GM21367 (cell line): ENCODE results near the gene MGME1.

Experiments
- ATAC-seq: cut with Tn5 transposase; IDR thresholded peaks from one replicate; pipeline ENCODE4 v1.9.1; 2021; ENCODE audit not compliant: unreplicated experiment

Gene MGME1

DNA sequence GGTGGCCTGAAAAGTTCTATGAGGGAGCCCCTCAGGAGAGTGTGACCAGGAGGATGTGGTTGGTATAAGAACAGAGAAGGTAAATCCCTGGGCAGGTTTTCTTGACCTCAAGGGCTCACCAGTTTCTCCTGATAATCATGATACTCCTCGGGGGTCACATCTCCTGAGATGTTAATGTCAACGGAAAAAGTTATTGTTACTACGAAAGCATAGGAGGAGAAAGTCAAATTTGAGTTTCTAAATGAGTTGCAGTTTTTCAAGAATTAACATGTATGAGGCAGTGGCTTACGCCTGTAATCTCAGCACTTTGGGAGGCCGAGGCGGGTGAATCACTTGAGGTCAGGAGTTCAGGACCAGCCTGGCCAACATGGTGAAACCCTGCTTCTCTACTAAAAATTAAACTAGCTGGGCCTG is 23.4 kb downstream of the MGME1 start:
- no peak for ATAC-seq

DNA sequence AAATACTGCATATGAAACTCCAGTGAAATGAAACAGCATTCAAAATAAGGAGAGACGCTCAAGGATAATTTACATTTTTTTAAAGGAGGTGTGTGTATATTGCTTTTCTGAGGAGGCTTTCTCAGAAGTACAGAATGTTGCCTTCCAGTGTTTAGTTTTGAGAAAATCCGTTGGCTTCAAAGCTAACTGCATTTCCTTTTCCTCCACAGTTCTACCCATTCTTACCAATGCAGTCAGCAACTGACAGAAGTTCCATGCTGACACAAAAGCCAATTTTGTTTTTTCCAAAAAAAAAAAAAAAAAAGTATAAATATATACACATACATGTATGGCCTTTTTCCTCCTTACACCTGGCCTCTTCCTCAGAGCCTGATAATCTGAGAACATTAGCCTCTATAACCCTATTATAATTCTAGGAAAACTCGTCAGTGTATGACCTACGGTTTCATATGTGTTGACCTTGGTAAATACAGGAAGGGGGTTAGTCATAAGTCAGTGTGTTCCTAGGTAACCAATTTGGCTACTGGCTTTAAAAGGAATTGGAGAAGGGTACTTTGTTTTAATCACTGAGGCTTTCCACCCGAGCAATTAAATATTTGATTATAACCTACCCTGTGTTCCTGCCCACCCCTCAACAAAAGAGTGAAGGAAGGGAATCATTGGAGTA is 24.2 kb downstream of the MGME1 start:
- no peak for ATAC-seq

DNA sequence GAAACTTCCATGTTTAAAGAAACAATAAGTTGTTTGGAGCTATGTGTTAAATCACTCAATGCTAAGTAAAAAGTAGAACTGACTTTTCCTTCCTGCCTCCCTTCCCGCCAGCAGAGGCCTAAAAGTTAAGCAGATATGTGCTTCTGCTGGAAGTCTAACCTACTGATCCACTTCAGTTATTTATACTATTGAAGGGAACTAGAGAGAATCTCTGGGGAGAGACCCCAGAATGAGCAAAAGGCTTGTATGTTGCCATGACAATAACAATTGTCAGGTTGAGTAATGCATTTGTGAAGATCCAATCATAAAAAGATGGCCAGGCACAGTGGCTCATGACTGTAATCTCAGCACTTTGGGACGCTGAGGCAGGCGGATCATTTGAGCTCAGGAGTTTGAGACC is 24.7 kb downstream of the MGME1 start:
- no peak for ATAC-seq

DNA sequence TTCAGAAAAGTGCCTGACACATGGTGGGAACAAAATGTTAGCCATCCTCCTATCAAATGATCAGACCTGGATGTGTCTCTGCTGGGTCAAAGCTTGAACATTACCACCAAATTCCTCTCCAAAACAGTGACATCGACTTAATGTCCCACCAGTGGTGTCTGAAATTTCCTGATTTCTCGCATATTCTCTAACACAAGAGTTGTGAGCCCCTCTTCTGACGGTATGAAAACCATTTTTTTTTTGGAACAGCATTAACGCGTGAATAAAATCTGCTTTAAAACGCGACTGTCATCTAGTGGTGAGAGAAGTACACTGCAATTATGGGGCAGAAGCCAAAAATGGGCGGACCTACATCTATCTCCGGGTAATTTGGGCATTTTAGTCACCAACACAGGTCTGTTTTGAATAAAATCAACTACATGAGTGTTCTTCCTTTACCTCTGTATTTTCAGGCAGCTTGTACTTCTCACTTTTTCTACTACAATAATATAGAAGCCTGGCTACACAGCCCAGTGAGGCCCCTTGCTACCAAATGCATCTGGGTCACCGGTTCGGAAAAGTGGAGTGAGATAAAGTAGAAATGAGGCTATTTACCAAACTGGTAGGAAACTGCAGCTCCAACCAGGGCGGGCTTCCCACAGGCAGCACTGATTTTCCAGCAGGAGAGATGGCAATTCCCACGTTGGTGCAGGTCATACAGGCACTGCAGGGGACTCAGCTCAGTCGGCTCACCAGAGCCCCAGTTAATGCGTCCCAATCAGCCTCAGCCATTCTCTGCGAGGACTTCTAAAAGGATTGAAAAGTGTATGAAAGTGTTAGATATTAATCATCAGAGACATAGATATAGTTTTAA is 27.4 kb downstream of the MGME1 start:
- ATAC-seq = no peak

DNA sequence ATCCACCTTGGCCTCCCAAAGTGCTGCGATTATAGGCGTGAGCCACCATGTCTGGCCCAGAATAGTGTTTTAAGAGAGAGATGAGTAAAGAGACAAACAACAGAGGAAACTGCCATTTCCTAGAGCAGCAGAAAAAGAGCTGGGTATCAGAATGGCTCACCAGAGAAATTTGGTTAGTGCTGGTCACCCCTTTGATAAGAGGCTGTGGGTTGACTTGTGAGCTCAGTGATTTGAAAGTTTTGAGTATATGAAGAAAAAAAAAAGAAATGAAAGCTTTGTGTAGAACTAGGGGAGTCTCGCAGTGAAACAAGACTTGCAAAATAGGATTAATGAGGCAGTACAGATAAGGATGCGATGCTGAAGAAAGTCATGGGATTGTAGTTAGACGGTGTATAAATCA is 29.6 kb downstream of the MGME1 start:
- no peak for ATAC-seq

DNA sequence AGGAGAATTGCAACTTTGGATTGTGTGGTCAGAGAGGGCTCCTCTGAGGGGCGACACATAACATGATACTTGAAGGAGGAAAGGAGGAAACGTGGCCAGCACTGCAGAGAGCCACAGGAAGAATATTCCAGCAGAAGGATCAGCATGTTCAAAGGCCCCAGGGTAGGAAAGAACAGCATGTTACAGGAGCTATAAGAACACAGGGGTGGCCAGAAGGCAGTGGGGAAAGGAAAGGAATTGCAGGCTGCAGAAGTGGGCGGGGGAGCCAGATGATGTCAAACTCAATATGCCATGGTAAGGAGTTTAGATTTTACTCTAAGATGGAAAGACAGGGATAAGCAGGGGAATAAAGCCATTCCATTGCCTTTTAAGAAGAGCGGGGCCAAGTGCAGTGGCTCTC is 30.7 kb downstream of the MGME1 start:
- ATAC-seq = no peak

DNA sequence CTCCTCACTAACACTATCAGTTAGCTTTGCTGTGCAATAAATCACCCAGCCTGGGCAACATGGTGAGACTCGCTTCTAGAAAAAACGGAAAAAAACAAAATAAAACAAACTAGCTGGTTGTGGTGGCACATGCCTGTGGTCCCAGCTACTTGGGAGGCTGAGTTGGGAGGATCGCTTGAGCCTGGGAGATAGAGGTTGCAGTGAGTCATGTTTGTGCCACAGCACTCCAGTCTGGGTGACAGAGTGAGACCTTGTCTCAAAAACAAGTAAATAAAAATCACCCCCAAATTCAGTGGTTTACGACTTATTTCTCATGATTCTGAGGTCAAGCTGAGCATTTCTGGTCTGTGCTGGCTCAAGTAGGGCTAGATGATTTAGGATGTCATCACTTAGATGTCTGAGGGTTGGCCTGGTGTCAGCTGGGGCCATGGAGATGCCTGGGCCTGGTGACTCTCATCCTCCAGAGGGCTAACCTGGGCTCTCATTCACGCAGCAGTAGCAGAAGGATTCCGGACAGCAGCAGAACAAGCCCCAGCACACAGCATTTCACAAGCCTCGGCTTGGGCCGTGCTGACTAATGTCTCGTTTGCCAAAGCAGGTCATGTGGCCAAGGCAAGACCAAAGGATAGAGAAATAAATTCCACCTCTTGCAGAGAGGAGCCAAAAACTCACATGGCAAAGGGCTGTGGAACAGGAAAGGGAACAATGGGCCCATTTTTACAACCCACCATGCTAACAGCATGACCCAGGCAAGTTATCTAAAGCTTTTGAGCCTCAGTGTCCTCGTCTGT is 32.5 kb downstream of the MGME1 start:
- no peak for ATAC-seq

DNA sequence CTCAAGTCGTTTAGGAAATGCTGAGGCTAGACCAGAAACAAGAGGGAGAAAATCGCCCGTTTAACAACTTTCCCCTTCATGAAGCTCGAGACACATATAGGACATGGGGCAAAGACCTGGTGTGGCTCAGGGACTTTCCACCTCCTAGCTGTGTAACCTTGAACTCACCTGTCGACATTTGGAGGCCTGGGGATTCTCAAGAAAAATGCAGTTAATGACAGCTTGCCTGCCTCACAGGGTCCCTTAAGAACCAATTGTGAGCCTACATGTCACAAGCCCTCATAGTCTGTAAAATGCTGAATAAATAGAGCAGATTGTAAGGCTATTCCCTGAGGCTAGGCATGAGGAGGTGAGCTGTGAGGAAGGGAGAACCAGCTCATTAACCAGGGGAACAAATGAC is 35.1 kb downstream of the MGME1 start:
- no peak for ATAC-seq

DNA sequence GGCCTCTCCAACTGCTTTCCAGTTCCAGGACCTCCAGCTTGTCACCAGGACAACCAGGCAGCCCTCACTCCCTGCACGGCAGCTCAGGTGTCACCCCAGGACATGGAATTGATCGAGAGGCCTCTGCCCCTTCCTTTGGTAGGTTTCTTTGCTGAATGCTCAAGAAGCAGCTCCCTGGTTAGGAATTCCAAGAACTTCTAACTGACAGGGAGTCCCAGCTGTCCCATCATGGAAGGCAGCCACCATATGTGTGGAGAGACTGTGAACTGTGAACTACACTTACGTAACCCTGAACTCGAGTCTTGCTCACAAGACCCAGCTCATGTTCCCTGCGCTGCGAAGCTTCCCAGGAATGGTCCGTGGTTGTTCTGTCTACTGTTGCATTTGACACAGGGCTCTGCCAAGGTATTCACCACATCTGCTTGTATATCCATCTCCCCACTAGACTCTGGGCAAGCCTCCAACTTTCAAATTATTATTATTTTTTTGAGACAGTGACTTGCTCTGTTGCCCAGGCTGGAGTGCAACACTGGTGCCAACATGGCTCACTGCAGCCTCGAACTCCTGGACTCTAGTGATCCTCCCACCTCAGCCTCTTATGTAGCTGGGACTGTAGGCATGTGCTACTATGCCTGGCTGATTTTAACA is 35.7 kb downstream of the MGME1 start:
- no peak for ATAC-seq

DNA sequence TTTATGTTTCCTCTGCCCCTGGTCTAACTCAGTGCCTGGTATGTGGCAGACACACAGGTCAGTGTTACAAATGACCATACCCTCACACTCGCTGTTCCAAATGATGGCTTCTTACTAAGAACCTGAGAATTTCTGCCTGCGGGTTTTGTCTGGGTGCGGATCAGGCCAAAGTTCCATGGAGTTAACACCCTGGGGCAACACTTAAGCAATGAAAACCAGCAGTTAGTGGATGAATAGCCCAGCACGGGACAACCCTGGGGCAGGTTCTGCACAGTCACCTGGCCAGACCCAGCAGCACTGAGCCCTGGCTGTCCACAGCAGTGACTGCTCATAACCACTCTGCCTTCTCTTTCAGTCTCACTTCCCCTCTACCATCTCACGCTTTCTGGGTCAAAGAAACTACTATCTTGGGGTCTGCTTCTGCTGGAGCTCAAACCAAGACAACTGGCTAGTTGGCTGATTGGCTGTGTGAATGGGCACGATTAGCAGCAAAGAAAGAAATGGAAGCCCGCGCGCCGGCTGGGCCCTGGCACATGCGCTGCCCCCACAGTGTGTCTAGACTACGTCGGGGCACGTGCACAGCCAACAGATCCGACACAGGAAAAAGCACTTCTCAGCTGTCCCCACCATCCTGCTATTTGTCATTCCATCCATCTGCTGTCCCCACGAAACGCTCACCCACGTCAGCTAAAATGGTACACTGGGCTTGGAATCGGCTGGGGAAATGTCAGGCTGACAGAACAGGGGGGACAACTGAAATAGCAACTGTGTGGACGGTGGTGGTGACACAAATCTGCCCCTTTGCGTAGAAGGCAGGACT is 36.6 kb downstream of the MGME1 start:
- ATAC-seq = peak; percentile 89

DNA sequence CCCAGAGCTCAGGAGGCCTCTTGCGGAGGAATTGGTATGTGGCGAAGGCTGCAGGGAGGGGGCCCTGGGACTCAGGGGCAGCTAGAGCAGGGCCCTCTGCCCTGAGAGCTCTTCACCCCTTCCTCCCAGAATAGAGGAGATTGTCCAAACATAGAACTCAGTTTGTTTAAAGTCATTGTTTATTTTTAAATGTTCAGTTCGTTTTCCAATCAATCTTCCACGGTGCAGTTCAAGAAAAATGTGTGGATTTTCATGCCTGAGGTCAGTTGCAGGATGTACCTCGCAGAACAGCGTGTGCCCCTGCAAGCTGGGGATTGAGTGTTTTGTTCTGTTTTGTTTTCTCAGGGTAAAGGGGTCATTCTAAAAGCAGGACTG is 37.2 kb downstream of the MGME1 start:
- ATAC-seq = no peak

DNA sequence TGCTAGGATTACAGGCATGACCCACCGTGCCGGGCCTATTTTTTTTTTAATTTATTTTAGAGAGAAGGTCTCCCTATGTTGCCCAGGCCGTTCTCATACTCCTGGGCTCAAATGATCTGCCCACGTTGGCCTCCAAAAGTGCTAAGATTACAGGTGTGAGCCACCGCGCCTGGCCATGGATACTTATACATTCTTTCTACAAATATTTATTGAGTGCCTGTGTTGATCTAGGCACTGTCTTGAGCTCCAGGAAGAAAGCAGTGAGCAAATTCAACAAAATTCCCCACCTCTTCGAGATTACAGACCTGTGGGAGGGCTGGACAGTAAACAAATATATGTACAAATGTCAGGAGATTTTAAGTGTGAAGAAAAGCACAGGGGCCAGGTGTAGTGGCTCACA is 37.9 kb downstream of the MGME1 start:
- no peak for ATAC-seq

DNA sequence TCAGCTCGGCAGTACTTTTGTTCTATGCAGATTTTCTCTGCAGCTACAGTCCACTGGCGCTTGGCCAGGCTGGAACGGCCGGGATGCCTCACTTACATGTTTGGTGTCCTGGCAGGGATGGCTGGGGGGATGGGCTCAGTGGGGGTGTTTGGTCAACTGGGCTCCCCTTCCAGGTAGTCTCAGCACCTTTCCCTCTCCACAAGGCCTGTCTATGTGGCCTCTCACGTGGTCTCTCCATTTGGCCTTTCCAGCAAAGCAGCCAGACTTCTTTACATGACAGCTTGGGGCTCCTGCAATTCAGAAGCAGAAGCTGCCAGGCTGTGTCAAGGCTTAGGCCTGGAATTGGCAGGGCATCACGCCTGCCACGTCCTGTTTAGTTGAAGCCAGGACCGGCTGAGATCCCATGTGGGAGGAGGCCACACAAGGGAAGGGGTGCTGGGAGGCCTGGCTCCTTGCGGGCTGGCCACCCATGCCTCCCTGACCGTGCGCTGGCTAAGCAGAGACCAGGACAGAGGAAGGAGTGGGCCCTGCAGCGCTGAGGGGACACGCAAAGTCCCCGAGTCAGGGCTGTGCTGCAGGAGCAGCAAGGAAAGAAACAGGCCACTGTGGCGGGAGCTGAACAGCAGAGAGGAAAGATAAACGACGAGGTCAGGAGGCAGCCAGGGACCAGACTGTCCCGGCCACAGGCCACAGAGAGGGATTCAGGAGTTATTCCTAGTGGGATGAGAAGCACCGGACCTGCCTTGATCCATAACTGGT is 38.9 kb downstream of the MGME1 start:
- no peak for ATAC-seq

DNA sequence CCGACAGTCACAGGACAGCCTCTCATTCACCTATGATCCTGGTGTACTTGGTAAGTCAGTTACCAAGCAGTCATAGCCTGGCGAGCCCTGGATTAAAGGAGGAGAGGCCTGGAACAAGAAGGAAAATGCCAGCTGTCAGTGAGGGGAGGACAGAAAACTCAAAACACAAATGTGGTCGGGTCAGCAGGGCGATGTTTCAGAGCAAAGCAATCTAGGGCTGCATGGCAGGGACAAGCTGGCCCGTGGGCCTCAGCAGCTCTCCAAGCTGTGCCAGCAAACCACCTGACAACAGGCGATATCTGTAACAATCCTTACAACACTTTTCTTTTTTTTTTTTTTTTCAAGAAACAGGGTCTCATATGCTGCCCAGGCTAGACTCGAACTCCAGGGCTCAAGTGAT is 40.3 kb downstream of the MGME1 start:
- ATAC-seq = no peak

DNA sequence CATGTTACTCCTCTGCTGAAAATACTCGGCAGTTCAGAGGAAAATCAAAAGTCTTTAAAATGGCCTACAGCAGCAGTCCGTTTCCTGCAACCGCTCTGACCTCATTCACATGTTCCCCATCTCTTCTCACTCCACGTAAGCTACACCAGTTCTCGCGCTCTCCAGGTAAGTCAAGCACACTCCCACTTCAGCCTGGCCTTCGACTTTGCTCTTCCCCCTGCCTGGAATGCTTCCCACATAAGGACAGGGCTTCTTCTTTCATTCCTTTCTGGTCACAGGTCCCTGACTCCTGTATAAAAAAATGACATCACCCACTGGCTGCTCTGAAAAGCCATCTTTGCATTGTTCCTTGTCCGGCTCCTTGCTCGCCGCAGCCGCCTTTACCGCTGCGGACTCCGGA is 42.7 kb downstream of the MGME1 start:
- ATAC-seq = no peak

DNA sequence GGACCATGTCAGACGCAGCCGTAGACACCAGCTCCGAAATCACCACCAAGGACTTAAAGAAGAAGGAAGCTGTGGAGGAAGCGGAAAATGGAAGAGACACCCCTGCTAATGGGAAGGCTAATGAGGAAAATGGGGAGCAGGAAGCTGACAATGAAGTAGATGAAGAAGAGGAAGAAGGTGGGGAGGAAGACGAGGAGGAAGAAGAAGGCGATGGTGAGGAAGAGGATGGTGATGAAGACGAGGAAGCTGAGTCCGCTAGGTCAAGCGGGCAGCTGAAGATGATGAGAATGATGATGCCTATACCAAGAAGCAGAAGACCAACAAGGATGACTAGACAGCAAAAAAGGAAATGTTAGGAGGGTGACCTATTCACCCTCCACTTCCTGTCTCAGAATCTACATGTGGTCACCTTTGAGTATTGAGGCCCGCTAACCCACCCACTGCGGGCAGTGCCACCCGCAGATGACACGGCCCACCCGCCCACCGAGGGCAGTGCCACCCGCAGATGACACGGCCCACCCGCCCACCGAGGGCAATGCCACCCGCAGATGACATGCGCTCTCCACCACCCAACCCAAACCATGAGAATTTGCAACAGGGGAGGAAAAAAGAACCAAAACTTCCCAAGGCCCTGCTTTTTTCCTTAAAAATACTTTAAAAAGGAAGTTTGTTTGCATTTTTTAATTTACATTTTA is 43.3 kb downstream of the MGME1 start:
- ATAC-seq = no peak

DNA sequence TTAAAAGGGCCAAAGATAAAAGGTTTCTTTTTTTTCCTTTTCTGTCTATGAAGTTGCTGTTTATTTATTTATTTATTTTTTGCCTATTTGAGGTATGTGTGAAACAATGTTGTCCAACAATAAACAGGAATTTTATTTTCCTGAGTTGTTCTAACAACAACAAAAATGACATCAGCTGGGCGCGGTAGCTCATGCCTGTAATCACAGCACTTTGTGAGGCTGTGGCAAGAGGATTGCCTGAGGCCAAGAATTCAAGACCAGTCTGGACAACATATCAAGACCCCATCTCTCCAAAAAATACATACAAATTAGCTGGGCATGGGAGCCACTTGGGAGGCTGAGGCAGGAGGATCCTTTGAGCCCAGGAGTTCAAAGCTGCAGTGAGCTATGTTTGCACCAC is 44.1 kb downstream of the MGME1 start:
- no peak for ATAC-seq

DNA sequence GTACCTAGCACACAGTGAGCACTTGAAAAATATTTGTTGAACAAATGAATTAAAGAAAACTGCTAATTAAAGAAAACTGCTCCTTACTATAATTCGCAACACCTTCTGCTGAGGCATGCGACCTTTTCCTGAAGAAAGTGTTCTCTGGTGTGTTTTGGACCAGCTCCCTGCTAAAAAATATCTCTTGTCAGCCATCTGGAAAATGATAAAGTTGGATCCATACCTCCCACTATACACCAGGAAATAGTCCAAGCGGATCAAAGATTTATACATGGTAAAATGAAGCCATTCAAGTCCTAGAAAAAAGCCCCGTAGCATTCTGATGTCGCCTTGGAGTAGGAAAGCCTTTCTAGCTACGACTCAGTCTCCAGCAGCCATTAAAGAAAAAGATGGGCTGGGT is 45.6 kb downstream of the MGME1 start:
- ATAC-seq = no peak

DNA sequence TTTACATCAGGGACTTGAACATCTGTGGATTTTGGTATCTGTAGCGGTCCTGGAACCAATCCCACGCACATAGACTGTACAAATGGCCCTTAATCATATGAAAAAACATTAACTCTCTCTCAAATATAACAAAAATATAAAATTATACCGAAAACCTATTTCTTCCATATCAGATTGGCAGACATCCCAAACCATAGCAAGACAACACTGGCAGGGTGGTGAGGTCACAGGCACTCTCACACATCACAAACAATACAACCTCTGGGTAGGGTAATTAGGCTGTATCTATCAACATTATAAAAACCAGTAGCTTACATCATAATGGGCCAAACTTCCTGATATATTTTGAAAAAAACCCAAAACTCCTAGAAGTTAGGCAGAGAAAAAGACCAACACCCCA is 48.0 kb downstream of the MGME1 start:
- no peak for ATAC-seq
